GM21447 (cell line): ENCODE data around the gene EVC2.

ENCODE experiments used
- ATAC-seq: cut with Tn5 transposase; IDR thresholded peaks from one replicate; pipeline ENCODE4 v1.9.1; 2021; ENCODE audit not compliant: unreplicated experiment

The EVC2 gene

GRCh38 chr4:5517372-5517771, 191.0 kb downstream of the EVC2 start:
- no peak for ATAC-seq

GRCh38 chr4:5515646-5516045, 192.7 kb downstream of the EVC2 start:
- no peak for ATAC-seq
